22Rv1 (cell line): ENCODE data around the gene COTL1.

ENCODE experiments used
- H3K27ac ChIP-seq: fragments of 450-650 bp; 2 replicates; pipeline ENCODE4 v1.5.1; 2017
- CTCF ChIP-seq: fragments of 450-650 bp; IDR thresholded peaks from 2 replicates; pipeline ENCODE4 v1.5.1; 2017; ENCODE audit warnings: mild to moderate bottlenecking
- ZFX ChIP-seq: fragments of 450-650 bp; IDR thresholded peaks from 2 replicates; pipeline ENCODE4 v1.6.1; 2017; ENCODE audit warnings: antibody characterized with exemption, borderline replicate concordance

COTL1 gene

GRCh38 chr16:84600343-84601229 lies 17.3 kb downstream of the COTL1 start:
- H3K27ac ChIP-seq, result no peak overlapping the region
- no peak for TF ChIP-seq CTCF

- no peak overlapping the region for H3K27ac ChIP-seq
- no peak for TF ChIP-seq ZFX
- TF ChIP-seq CTCF, result no peak
Observed at GRCh38 chr16:84599521-84600202, 18.2 kb downstream of the COTL1 start.

- no peak overlapping the region for H3K27ac ChIP-seq
- TF ChIP-seq CTCF (no peak), ZFX (no peak)
Observed at GRCh38 chr16:84598360-84598759, 19.5 kb downstream of the COTL1 start.

- TF ChIP-seq ZFX, result no peak
- no peak for TF ChIP-seq CTCF
- H3K27ac ChIP-seq, result no peak overlapping the region
Observed at GRCh38 chr16:84597931-84598351, 19.9 kb downstream of the COTL1 start.

GRCh38 chr16:84597528-84597896 lies 20.4 kb downstream of the COTL1 start:
- TF ChIP-seq ZFX, result no peak
- no peak for TF ChIP-seq CTCF
- H3K27ac ChIP-seq, result no peak overlapping the region

- TF ChIP-seq CTCF, result no peak
- TF ChIP-seq ZFX, result no peak
- no peak overlapping the region for H3K27ac ChIP-seq
Observed at GRCh38 chr16:84596801-84597527, 20.9 kb downstream of the COTL1 start.
